Stimulated activated CD8-positive, alpha-beta memory T cell treated with anti-CD3 and anti-CD28 coated beads, Interleukin-7, amount 100 ng/mL, for 1 hour (primary cell): ENCODE measurements around the gene GFM1.
"Not testable (repeated sequence)": the region's sequence is repeated elsewhere in the genome, so short reads cannot be mapped to it uniquely, and the experiment has no call there.

Experiments
- DNase-seq, 2 donors: peaks; one replicate each; pipeline ENCODE4 v3.0.0-alpha.2; 2020; ENCODE audit warnings: low read depth in 2 of 2

The GFM1 gene

DNA sequence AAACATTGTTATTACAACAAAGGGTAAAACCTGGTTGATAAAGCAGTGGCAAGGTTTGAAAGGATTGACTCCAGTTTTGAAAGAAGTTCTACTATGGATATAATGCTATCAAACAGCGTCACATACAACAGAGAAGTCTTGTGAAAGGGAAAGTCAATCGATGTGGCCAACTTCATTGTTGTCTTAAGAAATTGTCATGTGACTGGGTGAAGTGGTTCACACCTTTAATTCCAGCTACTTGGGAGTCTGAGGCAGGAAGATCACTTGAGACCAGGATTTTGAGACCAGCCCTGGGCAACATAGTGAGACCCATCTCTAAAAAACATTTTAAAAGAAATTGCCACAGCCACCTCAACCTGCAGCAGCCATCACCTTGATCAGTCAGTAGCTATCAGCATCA, 34.4 kb downstream of the GFM1 start:
- no peak for DNase-seq

DNA sequence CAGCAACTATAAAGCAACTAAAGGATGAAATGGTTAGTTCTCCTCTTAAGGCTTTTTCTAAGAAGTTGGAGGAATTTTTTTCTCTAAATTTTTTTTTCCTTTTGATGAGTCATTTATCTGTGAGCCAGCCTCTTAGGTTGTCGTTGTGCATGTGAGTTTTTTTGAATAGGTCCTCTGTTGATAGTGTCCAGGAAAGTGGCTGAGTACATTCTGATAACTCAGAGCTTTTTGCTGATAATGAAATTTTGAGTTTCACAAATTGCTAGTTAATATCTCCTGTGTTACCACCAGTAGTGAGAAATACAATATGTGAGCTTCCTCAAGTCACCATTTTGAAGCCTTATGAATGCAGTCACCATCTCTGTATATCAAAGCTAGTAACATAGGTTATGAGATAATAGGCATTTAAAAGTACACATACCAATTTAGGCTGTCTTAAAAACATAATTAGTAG, 35.2 kb downstream of the GFM1 start:
- no peak for DNase-seq

DNA sequence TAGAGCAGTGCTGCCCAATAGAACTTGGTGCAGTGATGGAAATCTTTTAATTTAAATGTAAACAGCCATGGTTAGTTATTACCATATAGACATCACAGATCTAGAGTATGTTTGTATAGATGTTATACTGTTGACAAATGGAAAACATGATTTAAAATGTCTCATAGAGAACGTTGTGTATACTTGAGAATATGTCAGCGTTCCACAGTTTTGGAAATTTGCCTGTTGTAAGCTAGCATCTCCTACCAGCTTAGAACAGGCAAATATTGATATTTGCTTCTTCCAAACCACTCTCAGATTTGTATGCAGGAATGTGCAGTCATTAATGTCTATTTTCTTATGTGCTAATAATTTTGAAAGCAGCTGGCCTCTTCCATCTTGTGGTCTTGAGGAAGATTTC, 36.5 kb downstream of the GFM1 start:
- no peak for DNase-seq

DNA sequence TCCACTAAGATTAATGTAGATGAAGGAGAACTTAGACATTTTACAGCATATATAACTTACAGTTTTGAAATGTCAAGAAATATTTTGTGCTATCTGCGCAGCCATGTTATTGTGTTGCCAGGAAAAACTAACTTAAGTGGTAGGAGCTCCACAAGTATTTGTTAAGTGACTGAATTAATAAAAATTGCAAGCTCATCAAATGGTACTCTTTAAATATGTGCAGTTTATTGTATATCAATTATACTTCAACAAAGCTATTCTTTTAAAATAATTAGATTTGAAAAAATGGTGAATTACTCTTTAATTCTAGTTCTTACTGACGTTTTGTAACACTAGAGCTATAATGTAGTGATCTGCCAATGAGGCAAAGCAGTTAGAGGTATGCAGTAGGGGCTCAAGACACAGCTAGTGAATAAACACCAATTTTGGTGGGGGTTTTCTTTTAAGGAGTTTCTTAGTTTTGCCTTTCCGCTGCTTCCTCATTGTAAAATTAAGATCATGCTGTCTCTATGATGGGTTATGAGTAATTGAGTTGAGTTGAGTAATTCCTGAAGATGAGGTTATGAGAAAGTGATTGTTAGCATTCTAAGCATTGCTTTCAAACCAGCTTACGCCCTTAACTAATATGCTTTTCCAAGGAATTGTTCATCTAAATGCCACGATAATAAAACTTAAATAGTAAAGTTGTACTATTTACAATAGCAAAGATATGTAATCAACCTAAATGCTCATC, 39.1 kb downstream of the GFM1 start:
- DNase-seq = no peak

DNA sequence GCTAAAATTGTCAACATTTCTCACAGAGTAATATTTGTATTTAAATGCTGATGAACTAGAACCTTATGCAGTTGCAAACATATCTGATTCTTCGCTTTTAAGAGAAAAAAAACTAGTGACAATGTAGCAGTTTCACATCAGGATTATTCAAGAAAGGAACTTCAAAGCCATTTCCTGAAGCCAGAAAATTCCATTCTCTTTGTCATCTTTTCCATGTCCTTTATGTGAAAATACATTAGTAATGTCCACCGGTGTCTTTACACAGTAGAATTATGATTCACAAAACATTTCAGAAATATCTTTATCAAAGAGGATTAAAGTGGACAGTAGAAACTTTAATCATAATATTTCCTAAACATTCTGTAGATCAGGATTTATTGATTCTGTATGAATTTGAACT, 40.8 kb downstream of the GFM1 start:
- no peak for DNase-seq

DNA sequence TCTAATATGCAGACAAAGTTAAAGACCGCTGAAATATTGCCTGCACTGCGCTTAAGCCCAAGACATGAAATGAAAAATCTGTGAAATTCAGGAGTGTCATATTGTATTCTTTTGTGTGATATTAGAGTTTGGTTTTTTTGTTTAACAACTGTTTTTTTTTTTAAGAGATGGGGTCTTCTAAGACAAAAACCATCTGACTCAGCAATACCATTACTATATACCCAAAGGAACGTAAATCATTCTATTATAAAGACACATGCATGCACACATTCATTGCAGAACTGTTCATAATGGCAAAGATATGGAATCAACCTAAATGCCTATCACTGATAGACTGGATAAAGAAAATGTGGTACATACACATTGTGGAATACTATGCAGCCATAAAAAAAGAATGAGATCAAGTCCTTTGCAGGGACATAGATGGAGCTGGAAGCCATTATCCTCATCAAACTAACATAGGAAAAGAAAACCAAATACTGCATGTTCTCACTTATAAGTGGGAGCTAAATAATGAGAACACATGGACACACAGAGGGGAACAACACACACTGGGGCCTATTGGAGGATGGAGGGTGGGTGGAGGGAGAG, 49.6 kb downstream of the GFM1 start:
- not testable (repeated sequence) for DNase-seq

DNA sequence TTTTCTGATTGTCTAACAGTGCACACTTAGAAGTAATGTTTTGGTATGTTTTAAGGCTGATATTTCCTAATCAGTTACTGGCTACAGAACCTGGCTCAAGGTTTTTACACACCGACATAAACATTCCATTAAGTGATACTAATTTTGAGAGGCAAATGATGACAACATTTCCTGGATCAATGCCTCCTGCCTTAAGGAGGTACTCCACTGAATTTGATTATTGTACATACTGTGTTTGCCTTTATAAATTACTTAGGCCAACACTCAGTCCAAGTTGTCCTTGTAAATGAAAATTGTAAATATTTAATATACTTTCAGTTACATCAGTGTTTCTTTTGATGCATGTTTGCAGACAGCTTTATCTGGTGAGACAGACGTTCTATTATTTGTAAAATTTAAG, 52.3 kb downstream of the GFM1 start:
- no peak for DNase-seq

DNA sequence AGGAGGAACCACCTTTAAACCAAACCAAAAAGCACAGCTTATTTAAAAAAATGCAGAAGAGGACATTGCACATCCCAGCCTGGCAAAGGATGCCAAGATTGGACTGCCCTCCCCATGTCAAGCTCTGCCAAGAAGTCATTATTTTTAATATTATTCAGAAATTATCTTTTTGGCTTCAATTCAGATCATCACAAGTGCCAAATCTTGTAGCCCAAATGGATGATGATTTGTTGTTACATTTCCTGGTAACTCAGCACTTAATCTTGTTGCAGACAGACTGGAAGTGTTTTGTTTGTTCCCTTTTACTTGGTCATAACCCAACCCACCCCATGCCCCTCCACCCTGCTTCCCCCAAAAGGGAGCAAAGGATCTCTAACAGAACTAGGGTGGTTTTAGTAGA, 56.2 kb downstream of the GFM1 start:
- DNase-seq = no peak

DNA sequence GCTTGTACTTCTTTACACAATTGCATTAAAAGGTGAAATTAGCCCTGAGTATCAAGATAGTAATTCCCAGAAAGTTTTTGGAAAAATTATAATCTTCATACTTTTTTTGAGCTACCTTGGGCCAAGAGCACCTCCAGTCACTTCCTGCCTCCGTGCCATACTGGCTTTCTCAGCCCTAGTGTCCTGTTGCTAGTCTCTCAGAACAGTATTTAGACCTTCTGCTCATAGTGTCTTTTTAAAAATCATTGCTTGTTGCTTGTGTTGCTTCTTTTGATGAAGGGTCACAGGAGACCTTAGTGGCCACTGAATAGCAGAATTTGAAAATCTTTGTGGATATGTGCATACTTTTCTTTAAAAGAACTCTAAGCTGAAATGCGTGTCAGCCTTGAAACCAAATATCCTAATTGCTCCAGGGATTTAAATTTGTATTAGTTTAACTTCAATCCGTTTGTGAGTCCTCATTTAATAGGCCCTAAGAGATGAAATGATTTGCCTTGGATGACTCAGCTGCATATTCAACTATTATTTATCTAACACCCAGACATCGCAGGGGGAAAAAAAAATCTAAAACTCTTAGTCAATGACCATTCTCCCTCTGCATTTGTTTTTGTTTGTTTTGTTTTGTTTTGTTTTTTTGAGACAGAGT, 57.2 kb downstream of the GFM1 start:
- no peak for DNase-seq

DNA sequence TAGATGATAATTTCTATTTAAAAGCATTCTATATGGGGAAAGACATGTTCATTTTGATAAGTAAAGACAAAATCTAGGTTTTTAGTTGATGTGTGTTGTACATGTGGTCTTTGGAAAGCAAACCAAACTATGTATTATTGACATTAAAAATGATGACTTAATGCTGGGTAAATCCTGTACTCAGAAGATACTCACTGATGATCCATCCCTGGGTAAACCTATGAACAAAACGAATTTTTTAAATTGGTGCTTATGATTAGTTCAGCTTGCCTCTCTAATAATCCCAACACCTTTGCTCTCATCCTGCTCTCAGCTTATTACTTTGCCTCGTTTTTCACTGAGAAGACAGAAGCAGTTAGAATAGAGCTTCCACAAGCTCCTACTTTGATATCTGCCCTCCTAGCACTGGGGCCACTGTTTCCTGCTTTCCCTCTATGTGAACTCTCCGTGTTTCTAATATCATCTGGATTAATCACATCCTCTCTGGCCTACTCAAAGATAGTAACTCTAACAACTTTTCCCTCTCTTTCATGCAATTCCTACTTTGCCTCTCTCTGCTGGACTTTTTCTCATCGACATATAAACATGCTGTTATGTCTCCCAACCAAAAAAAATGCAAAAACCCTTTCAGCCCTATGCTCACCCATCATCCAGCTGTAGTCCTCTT, 58.6 kb downstream of the GFM1 start:
- no peak for DNase-seq

DNA sequence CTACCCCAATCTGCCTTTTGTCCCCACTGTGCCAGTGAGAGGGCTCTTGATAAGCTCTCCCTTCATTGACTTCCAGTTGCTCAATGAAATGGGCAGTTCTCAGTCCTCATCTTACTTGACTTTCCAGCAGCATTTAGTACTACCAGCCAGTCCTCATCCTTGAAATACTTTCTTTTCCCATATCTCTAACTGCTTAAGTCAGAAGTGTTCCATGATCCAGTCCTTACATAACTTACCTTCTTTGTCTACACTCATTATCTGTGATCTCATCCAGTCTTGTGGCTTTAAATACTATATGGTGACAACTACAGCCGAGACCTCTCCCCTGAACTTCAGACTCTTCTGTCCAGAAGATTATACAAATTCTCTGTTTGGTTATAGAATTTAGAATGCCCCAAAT, 59.2 kb downstream of the GFM1 start:
- no peak for DNase-seq

DNA sequence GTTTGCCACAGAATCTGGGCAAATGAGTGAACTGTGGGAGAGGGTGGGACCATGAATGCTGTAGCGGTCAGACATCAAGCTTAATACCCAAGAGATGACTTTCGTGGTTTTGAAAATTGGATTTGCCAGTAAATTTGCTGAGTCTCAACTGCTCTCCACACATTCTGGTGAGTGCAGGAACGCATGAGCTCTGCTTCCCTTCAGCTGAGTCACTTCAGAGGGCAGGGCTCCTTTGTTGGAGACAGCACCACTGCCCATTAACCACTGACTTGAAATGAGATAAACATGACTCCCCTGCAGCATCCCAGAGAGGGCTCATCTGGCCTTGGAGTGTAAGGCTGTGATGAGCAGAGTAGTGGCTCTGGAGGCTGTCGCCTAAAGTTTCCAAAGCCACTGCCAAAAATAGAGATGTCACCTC, 65.3 kb downstream of the GFM1 start:
- no peak for DNase-seq

DNA sequence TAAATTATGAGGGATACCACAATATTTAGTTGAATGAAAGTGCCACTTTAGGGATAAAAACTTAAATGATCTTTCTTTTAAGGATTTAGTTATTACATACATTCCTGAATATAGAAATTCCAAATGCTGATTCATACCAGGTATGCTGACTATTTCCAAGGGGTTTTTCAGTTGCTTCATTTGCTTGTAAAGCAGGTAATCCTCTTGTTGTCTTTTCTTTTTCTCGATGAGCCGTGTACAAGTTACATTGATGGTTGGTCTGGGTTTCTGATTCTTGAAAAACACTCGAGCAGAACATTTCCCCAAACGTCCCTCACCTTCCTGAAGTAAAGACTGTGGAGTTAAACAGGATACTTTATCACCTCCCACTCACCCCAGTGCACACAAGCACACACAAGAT, 66.3 kb downstream of the GFM1 start:
- DNase-seq = no peak

DNA sequence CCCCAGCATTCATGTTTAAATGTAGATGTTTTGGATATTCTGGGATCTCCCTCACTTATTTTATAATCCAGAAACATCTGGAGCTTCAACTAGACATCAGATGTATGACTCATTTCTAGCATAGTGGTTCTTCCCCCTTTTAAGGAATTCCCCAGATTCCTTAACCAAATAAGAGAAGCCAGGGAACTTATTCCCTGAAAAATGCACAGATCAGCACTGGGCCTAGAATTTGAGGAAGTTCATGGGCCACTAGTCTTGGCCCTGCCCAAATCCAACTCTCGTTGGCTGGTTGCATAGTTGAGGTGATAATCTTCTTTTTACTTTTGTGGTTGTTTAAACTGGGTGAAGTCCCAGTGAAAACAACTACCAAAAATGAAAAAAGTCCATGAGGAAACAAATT, 67.6 kb downstream of the GFM1 start:
- no peak for DNase-seq

DNA sequence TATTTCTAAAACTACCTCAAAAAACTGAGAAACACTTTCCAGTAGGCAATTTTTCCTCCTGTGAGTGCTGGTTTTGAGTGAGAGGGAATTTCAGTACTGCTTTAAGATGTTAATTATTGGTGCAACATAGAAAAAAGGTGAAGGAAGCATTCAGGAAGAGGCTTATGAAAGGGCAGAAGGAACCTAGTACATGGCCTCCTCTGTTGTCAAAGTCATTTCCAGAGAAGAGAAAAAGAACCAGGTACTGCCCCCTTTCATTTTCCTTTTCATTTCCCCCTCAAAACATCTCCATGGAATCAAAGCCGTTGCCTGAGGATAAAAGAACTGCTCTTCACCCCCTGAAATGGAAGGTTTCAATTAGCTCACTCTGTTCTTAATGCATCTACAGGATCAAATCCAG, 68.1 kb downstream of the GFM1 start:
- DNase-seq = no peak

DNA sequence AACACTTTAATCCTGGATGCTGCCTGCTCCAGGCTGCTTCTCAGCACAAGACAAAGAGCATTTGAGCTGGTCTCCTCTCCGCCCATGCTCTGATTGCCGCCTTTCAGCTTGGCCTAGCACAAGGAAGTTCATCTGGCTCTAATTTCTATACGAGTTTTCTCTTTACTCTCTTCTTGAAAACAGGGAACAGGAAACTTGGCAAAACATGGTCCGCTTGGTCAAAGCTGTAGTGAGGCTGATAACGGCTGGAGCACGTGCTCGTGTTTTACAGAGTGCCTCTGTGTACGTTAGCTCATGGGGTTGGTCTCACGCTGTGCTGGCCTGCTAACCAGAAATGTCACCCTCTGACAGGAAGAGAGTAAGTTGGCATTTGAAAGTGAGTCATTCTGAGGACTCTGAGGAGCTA, 68.8 kb downstream of the GFM1 start:
- DNase-seq = no peak

DNA sequence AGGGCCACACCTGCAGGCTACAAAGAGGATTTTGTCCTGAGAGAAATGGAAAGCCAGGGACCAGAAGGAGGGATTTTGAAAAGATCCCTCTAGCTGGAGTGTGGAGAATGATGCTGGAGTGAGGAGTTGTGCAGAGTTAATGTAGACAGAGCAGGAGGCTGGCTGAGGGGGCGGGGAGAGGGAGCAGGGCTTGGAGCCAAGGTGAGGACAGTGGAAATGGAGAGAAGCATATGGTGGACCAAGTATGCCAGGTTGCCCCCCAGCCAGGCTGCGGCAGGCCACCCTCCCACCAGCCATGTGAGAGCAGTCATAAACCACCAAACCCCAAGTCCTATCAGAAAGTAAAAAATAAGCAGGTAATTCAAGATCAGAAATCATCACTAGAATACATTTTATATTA, 73.2 kb downstream of the GFM1 start:
- DNase-seq = no peak

DNA sequence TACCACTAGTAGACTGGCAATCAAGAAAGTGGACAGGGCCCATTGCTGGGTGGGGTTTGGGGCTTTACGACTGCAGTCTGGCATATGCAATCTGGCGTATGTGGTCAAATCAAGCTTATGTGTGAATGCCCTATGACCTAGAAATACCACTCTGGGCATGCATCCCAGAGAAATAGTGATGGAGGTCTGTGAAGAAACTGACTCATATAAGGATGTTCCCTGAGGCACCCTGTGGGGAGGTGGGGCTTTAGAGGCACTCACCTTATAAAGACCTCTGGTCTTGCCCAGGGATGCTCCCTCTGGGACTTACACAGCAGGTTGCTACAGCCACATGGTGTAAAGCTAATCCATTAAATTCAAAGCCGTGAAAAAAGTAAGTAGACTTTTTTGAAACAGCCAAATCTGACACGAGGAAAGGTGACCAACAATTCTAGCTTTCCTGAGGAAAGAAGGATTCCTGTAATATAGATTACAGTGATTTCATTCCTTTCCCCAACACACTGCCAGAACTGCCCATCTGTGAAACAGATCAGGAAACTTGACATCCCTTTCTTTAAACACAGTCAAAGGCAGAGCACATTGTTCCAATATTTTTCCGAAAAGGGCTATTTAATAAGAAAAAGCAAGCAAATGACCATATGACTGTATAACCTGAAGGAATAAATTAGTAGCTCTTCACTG, 74.3 kb downstream of the GFM1 start:
- DNase-seq = no peak

DNA sequence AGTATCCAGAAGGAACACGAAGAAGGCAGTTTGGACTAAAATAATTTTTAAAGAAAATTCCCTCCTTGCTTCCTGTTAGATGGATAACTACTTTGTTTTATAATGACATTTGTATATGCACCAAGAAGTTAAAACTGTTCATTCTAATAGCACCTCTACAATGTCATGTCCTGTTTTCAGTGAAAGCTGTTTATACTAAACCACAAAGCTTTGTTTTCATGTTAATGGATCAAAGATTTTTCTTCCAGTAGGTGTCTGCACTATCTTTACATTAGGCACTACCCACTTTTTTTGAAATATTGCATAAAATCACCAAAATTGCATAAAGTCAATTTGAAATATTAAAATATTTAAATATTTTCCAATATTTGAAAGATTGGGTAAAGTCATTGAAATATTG, 77.8 kb downstream of the GFM1 start:
- no peak for DNase-seq

DNA sequence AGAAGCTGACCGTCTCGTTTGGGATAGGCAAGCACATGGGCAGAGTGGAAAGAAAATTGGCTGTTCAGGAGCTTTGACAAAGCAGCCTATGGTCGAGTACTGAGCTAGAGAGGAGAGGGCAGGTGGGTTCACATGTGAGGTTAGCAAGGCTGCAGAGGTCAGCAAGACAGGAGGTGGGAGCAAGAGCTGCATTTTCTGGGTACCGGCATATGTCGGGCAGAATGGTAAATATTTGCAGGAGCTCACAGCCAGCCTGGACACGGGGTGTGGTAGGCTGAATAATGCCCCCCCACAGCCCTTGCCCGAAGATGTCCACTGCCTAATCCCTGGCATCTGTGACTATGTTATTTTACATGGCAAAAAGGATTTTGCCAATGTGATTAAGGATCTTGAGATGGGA, 79.7 kb downstream of the GFM1 start:
- no peak for DNase-seq

DNA sequence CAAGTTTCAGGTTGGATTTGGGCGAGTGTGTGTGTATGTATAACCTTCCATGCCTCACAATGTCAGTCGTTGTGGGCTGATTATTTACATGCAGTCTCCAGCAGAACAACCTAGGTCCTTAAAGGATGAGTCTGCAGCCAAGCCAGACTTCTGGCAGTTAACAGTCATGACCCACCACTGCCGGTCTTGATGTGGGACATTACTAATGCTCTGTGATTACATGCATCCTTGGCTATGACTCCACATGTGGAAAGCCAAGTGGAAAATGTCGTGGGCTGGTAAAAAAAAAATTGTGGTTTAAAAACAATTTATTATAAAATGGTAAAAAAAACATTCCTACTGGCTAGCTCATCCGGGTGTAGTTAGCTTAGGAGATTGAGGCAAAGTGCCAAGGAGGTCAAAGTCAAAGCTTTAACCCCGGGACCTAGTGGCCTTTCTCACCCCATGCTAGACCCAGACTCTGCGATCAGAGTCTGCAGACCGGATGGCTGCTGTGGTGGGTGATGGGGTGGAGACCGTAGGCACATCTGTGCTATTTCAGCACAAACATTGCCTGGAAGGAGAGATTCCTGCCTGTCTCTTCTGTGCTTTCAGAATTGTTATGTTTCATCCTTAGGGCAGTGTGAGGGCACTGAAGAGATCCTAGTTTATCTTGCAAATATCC, 81.2 kb downstream of the GFM1 start:
- no peak for DNase-seq
